ENCODE data around the gene GLIPR1.

GLIPR1 gene

DNA sequence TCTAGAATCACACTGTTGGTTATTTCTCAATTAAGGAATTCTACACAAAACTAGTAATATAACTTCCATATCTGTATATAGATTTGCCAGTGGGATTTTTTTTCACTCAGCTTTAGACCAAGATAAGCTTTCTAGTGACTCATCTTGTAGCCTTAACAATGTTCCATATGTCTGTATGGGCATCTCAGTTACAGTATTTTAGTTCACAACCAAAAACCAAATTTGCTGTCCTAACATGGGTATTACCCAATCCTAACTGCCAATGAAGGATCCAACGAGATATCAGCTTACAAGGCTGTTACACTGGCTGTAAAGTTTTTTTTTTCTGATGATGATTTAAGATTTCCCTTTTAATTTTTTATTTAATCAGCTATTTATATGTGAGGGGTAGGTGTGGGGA lies 62.4 kb downstream of the GLIPR1 start:
- no peak for DNase-seq (ENCODE audit: extremely low read depth, low read depth)
- no peak for TF ChIP-seq CTCF (IDR thresholded peaks at IDR 0.05; ENCODE audit: low read depth, low read length)

DNA sequence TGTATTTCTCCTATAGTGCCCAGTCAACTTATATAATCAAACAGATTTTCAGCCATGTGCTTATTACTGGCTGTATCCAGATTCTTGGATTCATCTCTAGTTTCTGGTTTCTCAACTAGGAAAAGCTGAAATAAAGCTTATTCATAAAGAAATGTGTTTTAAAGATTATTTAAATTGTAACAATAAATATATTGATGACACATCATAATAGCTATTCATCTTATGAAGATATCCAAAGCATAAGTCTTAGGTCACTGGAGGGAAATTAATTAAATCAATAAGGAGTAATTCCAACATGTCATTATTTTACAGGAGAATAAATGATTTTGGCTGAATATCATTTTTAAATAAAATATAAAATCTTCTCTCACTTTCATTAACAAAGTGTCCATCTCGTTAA lies 63.0 kb downstream of the GLIPR1 start:
- TF ChIP-seq CTCF (IDR thresholded peaks at IDR 0.05; ENCODE audit: low read depth, low read length) = no peak
- DNase-seq (ENCODE audit: extremely low read depth, low read depth) = no peak

DNA sequence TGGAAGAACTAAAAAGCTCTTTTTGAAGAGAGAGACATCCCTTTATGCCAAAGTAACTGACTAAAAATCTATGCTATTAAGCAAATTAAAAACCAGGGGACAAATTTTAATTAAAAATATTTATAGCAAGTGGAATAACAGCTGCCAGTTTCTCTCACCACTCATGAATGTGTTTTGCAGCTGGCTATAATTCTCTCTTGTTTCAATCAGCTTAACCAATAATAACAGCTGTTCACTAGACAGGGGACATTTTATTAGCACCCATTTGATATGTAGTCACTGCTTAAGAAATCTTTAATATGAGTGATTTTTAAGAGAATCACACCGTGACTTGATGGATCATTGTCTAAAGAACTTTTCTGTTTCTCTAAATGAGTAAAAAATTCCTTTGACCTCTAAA lies 65.1 kb downstream of the GLIPR1 start:
- TF ChIP-seq CTCF (IDR thresholded peaks at IDR 0.05; ENCODE audit: low read depth, low read length) = no peak
- DNase-seq (ENCODE audit: extremely low read depth, low read depth) = no peak

GRCh38 chr12:75548879-75549278 lies 68.3 kb downstream of the GLIPR1 start:
- no peak for DNase-seq (ENCODE audit: extremely low read depth, low read depth)
- TF ChIP-seq CTCF (IDR thresholded peaks at IDR 0.05; ENCODE audit: low read depth, low read length) = no peak

- DNase-seq (ENCODE audit: extremely low read depth, low read depth) = no peak
- no peak for TF ChIP-seq CTCF (IDR thresholded peaks at IDR 0.05; ENCODE audit: low read depth, low read length)
Observed at GRCh38 chr12:75549989-75550388, 69.4 kb downstream of the GLIPR1 start.

- no peak for DNase-seq (ENCODE audit: extremely low read depth, low read depth)
- no peak for TF ChIP-seq CTCF (IDR thresholded peaks at IDR 0.05; ENCODE audit: low read depth, low read length)
Observed at GRCh38 chr12:75550401-75551240, 70.1 kb downstream of the GLIPR1 start.

GRCh38 chr12:75551477-75551876 lies 70.9 kb downstream of the GLIPR1 start:
- no peak for DNase-seq (ENCODE audit: extremely low read depth, low read depth)
- no peak for TF ChIP-seq CTCF (IDR thresholded peaks at IDR 0.05; ENCODE audit: low read depth, low read length)
